Embryonic facial prominence (tissue), 1 donor: Measurements from ENCODE around the gene LGALS14.

Experiments
- DNase-seq: peaks from one replicate; pipeline ENCODE4 v3.0.0-alpha.2; 2016; ENCODE audit errors: extremely low spot score

Gene LGALS14

DNA sequence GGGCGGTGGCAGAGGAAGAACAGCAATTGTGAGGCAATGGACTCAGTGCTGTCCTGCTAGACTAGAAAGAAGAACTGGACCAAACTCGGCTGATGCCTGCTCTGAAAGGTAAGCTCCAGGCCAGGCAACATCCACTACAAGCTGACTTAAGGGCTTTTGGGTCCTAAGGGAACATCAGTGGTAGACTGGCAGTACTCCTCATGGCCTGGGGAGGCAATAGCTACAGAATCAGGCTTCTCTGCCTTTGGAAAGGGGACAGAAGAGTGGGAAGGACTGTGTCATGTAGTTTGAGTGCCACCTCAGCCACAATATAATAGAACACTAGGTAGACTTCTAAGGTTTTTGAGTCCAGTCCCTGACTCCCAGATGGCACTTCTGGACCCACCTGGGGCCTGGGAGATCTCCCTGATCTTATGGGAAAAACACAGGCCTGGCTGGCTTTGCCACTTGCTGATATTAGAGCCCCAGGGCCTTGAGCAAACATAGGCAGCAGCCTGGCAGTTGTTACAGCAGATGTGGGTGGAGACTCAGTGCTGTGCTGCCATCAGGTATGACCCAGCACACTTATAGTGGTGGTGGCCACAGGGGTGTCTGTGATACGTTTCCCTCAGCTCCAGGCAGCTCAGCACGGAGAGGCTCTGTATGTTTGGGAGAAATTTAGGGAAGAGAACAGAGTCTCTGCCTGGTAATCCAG lies 42.7 kb downstream of the LGALS14 start:
- no peak for DNase-seq

DNA sequence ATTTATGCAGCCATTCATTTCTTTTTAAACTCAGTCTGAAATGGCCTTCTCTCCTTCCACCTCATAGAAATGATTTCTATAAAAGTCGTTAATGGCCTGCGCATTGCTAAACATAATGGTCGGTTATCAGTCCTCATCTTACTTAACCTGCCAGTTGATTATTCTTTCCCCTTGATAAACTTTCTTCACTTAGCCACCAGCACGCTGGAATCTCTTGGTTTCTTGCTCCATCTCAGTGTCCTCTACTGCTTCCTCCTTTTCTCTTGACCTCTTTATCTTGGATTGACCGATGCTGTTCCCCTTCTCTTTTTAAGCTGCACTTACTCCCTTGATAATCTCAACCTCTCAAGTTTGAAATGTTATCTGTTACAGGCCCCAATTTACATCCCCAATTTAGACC lies 45.7 kb downstream of the LGALS14 start:
- no peak for DNase-seq

DNA sequence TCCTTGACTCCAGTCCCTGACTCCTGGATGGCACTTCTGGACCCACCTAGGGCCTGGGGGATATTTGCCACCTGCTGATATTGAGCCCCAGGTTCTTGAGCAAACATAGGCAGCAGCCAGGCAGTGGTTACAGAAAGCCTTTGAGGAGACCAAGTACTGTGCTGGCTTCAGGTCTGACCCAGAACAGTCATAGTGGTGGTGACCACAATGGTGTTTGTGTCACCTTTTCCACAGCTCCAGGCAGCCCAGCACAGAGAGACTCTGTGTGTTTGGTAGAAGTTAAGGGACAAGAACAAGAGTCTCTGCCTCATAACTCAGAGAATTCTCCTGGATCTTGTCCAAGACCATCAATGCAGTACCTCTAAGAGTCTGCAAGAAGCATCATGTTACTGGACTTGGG lies 48.1 kb downstream of the LGALS14 start:
- DNase-seq = no peak

DNA sequence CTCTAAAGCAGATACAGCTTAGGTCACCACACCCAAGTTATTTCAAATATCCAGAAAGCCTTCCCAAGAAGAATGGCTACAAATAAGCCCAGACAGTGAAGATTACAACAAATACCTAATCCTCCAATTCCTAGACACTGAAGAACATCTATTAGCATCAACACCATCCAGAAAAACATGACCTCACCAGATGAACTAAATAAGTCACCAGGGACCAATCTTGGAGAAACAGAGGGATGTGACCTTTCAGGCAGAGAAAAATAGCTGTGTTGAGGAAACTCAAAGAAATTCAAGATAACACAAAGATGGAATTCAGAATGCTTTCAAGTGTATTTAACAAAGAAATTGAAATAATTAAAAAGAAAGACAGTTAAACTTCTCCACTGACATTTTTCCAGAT lies 48.5 kb downstream of the LGALS14 start:
- DNase-seq = no peak

DNA sequence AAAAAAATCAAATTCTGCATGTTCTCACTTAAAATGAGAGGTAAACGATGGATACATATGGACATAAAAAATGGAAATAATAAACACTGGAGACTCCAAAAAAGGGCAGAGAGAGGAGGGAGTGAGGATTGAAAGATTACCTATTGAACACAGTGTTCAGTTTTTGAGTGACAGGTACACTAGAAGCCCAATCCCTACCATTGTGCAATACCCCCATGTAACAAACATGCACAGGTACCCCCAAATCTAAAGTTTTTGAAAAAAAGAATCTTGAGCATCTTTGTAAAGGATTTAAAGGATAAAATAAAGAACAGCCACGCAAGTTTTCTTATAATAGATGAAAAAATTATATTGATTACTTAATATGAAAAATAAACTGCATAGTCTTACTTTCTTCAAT lies 50.3 kb downstream of the LGALS14 start:
- no peak for DNase-seq

DNA sequence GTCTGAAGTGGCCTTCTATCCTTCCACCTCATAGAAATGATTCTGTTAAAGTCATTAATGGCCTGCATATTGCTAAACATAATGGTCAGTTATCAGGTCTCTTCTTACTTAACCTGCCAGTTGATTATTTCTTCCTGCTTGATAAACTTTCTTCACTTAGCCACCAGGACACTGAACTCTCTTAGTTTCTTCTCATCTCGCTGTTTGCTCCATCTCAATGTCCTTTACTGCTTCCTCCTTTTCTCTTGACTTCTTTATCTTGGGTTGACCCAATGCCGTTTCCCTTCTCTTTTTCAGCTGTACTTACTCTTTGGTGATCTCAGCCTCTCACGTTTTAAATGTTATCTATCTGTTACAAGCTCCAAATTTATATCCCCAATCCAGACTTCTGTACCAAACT lies 50.7 kb downstream of the LGALS14 start:
- no peak for DNase-seq
